Activated CD8-positive, alpha-beta memory T cell treated with anti-CD3 and anti-CD28 coated beads for 4 hours (primary cell): ENCODE results near the gene SLC16A4.

Source experiments
- DNase-seq, 2 donors: peaks; one replicate each; pipeline ENCODE4 v3.0.0-alpha.2; 2020; ENCODE audit warnings: low read depth in 2 of 2

SLC16A4 gene

GRCh38 chr1:110328274-110328673 is 62.6 kb downstream of the SLC16A4 start:
- DNase-seq: no peak

GRCh38 chr1:110326826-110327225 is 64.0 kb downstream of the SLC16A4 start:
- DNase-seq: no peak

DNA sequence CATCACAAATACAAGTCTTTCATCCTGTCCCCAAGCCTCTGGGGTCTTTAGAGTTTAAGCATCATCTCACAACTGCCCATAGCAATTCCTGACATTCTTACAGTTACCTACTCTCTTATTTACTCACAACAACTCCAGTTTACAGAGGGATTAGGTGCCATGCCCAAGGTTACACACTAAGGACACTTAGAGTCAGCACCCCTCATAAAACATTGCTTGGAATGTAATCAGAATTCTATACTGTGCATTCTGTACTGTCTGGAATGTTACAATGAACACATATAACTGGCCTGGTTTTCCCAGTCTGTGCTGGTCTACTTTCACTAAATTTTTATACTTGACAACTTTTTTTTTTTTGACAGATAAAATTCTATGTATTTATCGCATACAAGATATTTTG is 66.2 kb downstream of the SLC16A4 start:
- DNase-seq: no peak

GRCh38 chr1:110321846-110322245 is 69.0 kb downstream of the SLC16A4 start:
- no peak for DNase-seq

GRCh38 chr1:110321045-110321444 is 69.8 kb downstream of the SLC16A4 start:
- no peak for DNase-seq

DNA sequence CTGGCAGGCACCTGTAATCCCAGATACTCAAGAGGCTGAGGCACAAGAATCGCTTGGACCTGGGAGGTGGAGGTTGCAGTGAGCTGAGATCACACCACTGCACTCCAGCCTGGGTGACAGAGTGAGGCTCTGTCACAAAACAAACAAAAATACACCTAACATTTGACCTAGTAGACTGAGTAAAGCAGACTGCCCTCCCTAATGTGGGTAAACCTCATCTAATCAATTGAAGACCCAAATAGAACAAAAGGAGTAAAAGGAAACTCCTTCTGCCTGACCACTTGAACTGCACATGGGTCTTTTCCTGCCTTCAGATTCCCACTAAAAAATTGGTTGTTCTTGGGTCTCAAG is 70.7 kb downstream of the SLC16A4 start:
- DNase-seq: no peak

DNA sequence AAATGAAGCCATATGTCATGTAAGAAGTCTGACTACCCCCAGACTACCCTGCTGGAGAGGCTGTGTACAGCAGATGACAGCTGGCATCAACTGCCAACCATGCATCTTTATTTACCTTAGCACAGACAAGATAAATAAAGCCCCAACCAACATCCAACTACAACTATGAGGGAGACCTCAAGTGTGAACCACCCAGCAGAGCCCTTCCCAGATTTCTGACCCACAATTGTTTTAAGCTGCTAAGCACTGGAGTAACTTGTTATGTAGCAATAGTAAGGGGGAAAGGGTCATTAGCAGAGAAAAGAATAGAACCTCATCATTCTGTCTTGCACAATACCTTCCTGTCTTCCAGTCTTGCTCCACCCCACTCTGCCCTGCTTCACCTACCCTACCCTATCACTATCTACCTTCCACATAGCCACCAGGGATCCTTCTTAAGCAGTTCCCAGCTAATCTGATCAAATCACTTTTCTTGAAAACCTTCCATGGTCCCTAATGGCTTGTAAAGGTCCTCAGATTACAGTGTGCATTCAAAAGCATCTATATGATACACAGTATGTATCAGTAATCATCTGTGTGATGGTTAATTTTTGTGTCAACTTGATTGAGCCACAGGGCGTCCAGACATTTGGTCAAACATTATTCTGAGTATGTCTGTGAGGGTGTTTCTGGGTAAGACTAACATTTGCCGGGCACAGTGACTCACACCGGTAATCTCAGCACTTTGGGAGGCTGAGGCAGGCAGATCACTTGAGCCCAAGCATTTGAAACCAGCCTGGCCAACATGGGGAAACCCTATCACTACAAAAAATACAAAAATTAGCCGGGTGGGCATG is 71.3 kb downstream of the SLC16A4 start:
- no peak for DNase-seq

GRCh38 chr1:110318046-110318445 is 72.8 kb downstream of the SLC16A4 start:
- no peak for DNase-seq

DNA sequence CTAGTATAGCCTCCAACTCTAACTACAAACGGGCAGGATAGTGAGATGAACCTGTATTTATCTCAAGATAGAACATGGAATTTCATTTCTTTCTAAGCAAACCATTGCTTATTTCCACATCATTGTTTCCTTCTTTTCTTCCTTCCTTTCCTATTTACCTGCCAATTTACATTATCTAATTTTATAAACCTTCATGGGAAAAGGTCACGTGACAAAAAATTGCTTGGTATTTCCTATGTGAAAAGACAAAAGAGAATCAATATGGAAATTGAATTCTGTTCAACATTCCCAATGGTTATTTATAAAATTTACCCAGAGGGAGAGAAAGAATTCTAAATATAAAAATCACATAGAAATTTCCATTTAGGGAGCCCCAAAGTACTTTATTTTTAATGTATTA is 74.1 kb downstream of the SLC16A4 start:
- no peak for DNase-seq
